Upper lobe of right lung (tissue), 1 donor: ENCODE results near the gene MGAT4C. TPM values are rescaled to one million over a fixed set of nuclear protein-coding genes. Genes with fewer than 3 reads are reported as not detected.
"Not testable (repeated sequence)": the region's sequence is repeated elsewhere in the genome, so short reads cannot be mapped to it uniquely, and the experiment has no call there.

Experiments used
- ATAC-seq: fragments of 200-7000 bp; cut with Tn5 transposase; one replicate; pipeline ENCODE4 v1.9.1; 2020; ENCODE audit warnings: mild to moderate bottlenecking, moderate library complexity
- DNase-seq: peaks from one replicate; pipeline ENCODE4 v3.0.0-alpha.2; 2020
- H3K27ac ChIP-seq: fragments of 200-600 bp; one replicate; pipeline ENCODE4 v1.8.0; 2022
- H3K27me3 ChIP-seq: fragments of 200-600 bp; one replicate; pipeline ENCODE4 v1.8.0; 2022; ENCODE audit warnings: mild to moderate bottlenecking
- H3K36me3 ChIP-seq: fragments of 200-600 bp; one replicate; pipeline ENCODE4 v1.8.0; 2022
- H3K4me1 ChIP-seq: fragments of 200-600 bp; one replicate; pipeline ENCODE4 v1.8.0; 2022
- H3K4me3 ChIP-seq: fragments of 200-600 bp; one replicate; pipeline ENCODE4 v1.8.0; 2022; ENCODE audit warnings: mild to moderate bottlenecking
- H3K9me3 ChIP-seq: fragments of 200-600 bp; one replicate; pipeline ENCODE4 v1.8.0; 2022
- CTCF ChIP-seq: fragments of 200-600 bp; IDR thresholded peaks from one replicate; pipeline ENCODE4 v1.8.0; 2022; ENCODE audit warnings: antibody characterized with exemption
- intact Hi-C: fragments of 100-400 bp; cut with DNase I; formaldehyde crosslinking; loops from one replicate; pipeline ENCODE4 v1.11.0; 2022
- total RNA-seq: library from RNA; stranded (reverse); fragmentation: NEBNext Ultra II Directional; extraction: Animal tissue kit (Norgen Biotek cat#: 25700); gene quantifications from one replicate; pipeline ENCODE4 v1.2.1, GENCODE V29; 2021
- donor health status: DM: no; HTN: yes; CAD: no; lungs with severe emphysema.

The MGAT4C gene
- total RNA-seq, 1 donor from 2014 or later = 0.67 TPM

- Histone ChIP-seq H3K36me3 (no peaks in the 10 kb centered on the region), H3K9me3 (no peaks in the 10 kb centered on the region), H3K27ac (no peak overlapping the region), H3K4me1 (no peaks in the 10 kb centered on the region), H3K27me3 (no peaks in the 10 kb centered on the region), H3K4me3 (no peak overlapping the region)
- DNase-seq = no peak
- TF ChIP-seq CTCF = no peak
- no peak for ATAC-seq
- intact Hi-C loops = no loop called here
Measured at GRCh38 chr12:86104087-86104486, 152.1 kb downstream of the MGAT4C start.

- DNase-seq (no peak), ATAC-seq (no peak)
- TF ChIP-seq CTCF = no peak
- Histone ChIP-seq H3K27ac (no peak overlapping the region), H3K4me3 (no peak overlapping the region), H3K27me3 (no peaks in the 10 kb centered on the region), H3K9me3 (no peaks in the 10 kb centered on the region), H3K36me3 (no peaks in the 10 kb centered on the region), H3K4me1 (no peaks in the 10 kb centered on the region)
- intact Hi-C loops = no loop called here
Measured at GRCh38 chr12:86097161-86097560, 159.0 kb downstream of the MGAT4C start.

- intact Hi-C loops = no loop called here
- H3K27ac ChIP-seq = no peak overlapping the region
Measured at GRCh38 chr12:86091681-86092080, 164.5 kb downstream of the MGAT4C start.

GRCh38 chr12:86081843-86082242 is 174.3 kb downstream of the MGAT4C start:
- H3K27ac ChIP-seq = no peak overlapping the region
- no peaks in the 10 kb centered on the region for H3K36me3 ChIP-seq
- H3K4me3 ChIP-seq = no peak overlapping the region
- H3K27me3 ChIP-seq = no peaks in the 10 kb centered on the region
- TF ChIP-seq CTCF = no peak
- intact Hi-C loops = no loop called here
- no peaks in the 10 kb centered on the region for H3K4me1 ChIP-seq
- no peak for ATAC-seq
- DNase-seq = no peak
- H3K9me3 ChIP-seq = no peaks in the 10 kb centered on the region

More at GRCh38 chr12:86091681-86092080, 164.5 kb downstream of the MGAT4C start:
- Histone ChIP-seq H3K4me3 (no peak overlapping the region), H3K9me3 (no peaks in the 10 kb centered on the region), H3K36me3 (no peaks in the 10 kb centered on the region), H3K4me1 (no peaks in the 10 kb centered on the region), H3K27me3 (no peaks in the 10 kb centered on the region)
- ATAC-seq (no peak), DNase-seq (no peak)
- no peak for TF ChIP-seq CTCF

- H3K4me1 ChIP-seq, intact Hi-C loops, ATAC-seq, H3K4me3 ChIP-seq, H3K9me3 ChIP-seq, H3K36me3 ChIP-seq, H3K27me3 ChIP-seq, DNase-seq, H3K27ac ChIP-seq: not testable (repeated sequence)
Measured at GRCh38 chr12:86059052-86059451, 197.1 kb downstream of the MGAT4C start.

GRCh38 chr12:86057092-86057845 is 198.9 kb downstream of the MGAT4C start:
- H3K4me3 ChIP-seq = no peak overlapping the region
- H3K36me3 ChIP-seq = no peaks in the 10 kb centered on the region
- ATAC-seq = no peak
- no peak for DNase-seq
- H3K4me1 ChIP-seq = no peaks in the 10 kb centered on the region
- intact Hi-C loops = no loop called here
- no peak for TF ChIP-seq CTCF
- H3K9me3 ChIP-seq = no peaks in the 10 kb centered on the region
- no peaks in the 10 kb centered on the region for H3K27me3 ChIP-seq
- no peak overlapping the region for H3K27ac ChIP-seq
